Suprapubic skin (tissue), 4 donors: ENCODE measurements around the gene ANKMY1. TPM values are rescaled to one million over a fixed set of nuclear protein-coding genes. Genes with fewer than 3 reads are reported as not detected.

Experiments
- DNase-seq, 2 donors: peaks; one replicate each; pipeline ENCODE4 v3.0.0-alpha.2; 2019; ENCODE audit warnings: low spot score in 2 of 2
- H3K27ac ChIP-seq: fragments of 200-600 bp; sonication (generic); one replicate; pipeline ENCODE4 v1.5.1; 2019
- H3K27me3 ChIP-seq: fragments of 200-600 bp; sonication (generic); one replicate; pipeline ENCODE4 v1.5.1; 2019
- H3K36me3 ChIP-seq: fragments of 200-600 bp; sonication (generic); one replicate; pipeline ENCODE4 v1.5.1; 2019
- H3K4me1 ChIP-seq: fragments of 200-600 bp; sonication (generic); one replicate; pipeline ENCODE4 v1.5.1; 2019
- H3K4me3 ChIP-seq: fragments of 200-600 bp; sonication (generic); one replicate; pipeline ENCODE4 v1.5.1; 2019; ENCODE audit warnings: mild to moderate bottlenecking
- H3K9me3 ChIP-seq: fragments of 200-600 bp; sonication (generic); one replicate; pipeline ENCODE4 v1.5.1; 2019
- EP300 ChIP-seq: sonication (generic); formaldehyde crosslinking; IDR thresholded peaks from one replicate; pipeline ENCODE4 v1.6.1; 2017; ENCODE audit warnings: antibody characterized with exemption
- POLR2A ChIP-seq, 2 donors: fragments of 450-650 bp; IDR thresholded peaks; one replicate each; pipeline ENCODE4 v1.6.1; 2017; ENCODE audit warnings: antibody characterized with exemption in 2 of 2, mild to moderate bottlenecking in 2 of 2, moderate library complexity in 2 of 2
- POLR2AphosphoS5 ChIP-seq, 3 donors: sonication (generic); formaldehyde crosslinking; IDR thresholded peaks; one replicate each; pipeline ENCODE4 v1.6.1; 2017; ENCODE audit warnings: antibody characterized with exemption in 3 of 3
- whole genome bisulfite sequencing: methylation state at CpG from one replicate; pipeline ENCODE4 v1.1.5; 2018; 5-methylcytosine and 5-hydroxymethylcytosine counted together
- total RNA-seq, 4 donors: library from RNA; depleted of rRNA; stranded (reverse); fragments of >200 nt; gene quantifications; one replicate each; pipeline ENCODE4 v1.1.0, GENCODE V29; 2016
- TF ChIP-seq, protein P1 (sequence below), 2 donors: fragments of 200-600 bp in 1 of 2; fragments of 450-650 bp in 1 of 2; sonication (generic) in 1 of 2; IDR thresholded peaks; one replicate each; pipeline ENCODE4 v1.5.1; 2016 to 2019; ENCODE audit warnings: antibody characterized with exemption in 2 of 2, mild to moderate bottlenecking in 1 of 2, moderate library complexity in 1 of 2

Gene ANKMY1
- total RNA-seq, 4 donors from 2014 or later: 12.2 to 52.1 (median 23.0) TPM

DNA sequence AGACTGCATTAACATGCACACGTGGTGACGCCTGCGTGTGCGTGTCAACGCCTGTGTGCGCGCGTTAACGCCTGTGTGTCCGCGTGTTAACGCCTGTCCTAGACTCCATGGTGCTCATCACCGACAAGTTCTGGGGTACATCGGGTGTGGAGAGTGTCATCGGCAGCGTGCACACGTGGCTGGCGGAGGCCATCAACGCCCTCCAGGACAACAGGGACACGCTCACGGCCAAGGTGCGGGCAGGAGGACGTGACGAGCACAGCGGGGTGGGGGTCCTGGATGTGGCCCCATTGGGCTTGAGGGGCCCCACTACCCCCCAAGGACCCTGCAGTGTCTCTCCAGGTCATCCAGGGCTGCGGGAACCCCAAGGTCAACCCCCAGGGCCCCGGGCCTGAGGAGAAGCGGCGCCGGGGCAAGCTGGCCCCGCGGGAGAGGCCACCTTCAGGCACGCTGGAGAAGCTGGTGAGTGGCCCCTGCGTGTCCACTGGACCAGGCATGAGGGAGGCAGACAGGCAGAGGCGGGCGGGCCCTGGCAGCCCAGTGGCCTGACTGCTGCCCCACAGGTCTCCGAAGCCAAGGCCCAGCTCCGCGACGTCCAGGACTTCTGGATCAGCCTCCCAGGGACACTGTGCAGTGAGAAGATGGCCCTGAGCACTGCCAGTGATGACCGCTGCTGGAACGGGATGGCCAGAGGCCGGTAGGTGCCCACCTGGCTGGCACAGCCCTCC, 93.1 kb downstream of the ANKMY1 start:
- 90% methylated on average over 40 of the region's 43 CpGs for WGBS
- no peaks in the 10 kb centered on the region for H3K27me3 ChIP-seq
- peaks cover 56% of the 10 kb centered on the region for H3K36me3 ChIP-seq
- no peak overlapping the region for H3K4me3 ChIP-seq
- H3K9me3 ChIP-seq: no peaks in the 10 kb centered on the region
- TF ChIP-seq POLR2AphosphoS5 (IDR thresholded peaks at IDR 0.05) (no peak), POLR2A (IDR thresholded peaks at IDR 0.05) (no peak), EP300 (no peak)
- TF ChIP-seq, protein P1, sequence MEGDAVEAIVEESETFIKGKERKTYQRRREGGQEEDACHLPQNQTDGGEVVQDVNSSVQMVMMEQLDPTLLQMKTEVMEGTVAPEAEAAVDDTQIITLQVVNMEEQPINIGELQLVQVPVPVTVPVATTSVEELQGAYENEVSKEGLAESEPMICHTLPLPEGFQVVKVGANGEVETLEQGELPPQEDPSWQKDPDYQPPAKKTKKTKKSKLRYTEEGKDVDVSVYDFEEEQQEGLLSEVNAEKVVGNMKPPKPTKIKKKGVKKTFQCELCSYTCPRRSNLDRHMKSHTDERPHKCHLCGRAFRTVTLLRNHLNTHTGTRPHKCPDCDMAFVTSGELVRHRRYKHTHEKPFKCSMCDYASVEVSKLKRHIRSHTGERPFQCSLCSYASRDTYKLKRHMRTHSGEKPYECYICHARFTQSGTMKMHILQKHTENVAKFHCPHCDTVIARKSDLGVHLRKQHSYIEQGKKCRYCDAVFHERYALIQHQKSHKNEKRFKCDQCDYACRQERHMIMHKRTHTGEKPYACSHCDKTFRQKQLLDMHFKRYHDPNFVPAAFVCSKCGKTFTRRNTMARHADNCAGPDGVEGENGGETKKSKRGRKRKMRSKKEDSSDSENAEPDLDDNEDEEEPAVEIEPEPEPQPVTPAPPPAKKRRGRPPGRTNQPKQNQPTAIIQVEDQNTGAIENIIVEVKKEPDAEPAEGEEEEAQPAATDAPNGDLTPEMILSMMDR (IDR thresholded peaks at IDR 0.05): no peak
- peak in 1 of 2 donors; percentile 72 for DNase-seq
- H3K4me1 ChIP-seq: peaks cover 8% of the 10 kb centered on the region
- H3K27ac ChIP-seq: no peak overlapping the region

DNA sequence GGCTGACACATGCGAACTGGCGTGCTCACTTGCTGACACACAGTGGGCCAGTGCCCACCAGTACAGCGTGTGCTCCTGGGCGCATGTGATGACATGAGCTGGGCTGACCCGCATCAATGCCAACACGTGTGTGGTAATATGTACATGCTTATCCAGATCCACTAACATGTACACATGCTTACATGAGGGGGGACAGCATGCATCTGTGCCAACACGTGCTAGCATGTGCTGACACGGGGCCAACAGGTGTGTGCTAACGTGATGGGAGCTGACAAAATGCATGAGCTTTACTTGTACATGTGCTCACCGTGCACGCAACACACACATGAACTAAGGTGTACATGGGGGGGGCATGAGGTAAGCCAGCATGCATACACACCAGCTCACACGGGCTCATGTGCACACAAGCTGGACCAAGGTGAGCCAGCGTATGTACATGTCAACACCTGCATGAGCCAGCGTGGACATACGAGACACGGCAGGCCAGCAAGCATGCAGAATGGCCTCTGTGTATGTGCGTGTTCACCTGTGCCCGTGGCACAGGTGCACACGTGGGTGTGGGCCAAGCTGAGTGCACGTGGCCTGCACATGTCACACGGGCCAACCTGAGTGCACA, 93.8 kb downstream of the ANKMY1 start:
- H3K27ac ChIP-seq: no peak overlapping the region
- peaks cover 7% of the 10 kb centered on the region for H3K4me1 ChIP-seq
- peaks cover 59% of the 10 kb centered on the region for H3K36me3 ChIP-seq
- no peaks in the 10 kb centered on the region for H3K9me3 ChIP-seq
- peak in 1 of 2 donors; percentile 65 for DNase-seq
- TF ChIP-seq EP300 (no peak), POLR2AphosphoS5 (IDR thresholded peaks at IDR 0.05) (no peak), POLR2A (IDR thresholded peaks at IDR 0.05) (no peak)
- TF ChIP-seq, protein P1 (IDR thresholded peaks at IDR 0.05): no peak
- 89% methylated on average over 12 of the region's 21 CpGs for WGBS
- H3K4me3 ChIP-seq: no peak overlapping the region
- H3K27me3 ChIP-seq: no peaks in the 10 kb centered on the region

DNA sequence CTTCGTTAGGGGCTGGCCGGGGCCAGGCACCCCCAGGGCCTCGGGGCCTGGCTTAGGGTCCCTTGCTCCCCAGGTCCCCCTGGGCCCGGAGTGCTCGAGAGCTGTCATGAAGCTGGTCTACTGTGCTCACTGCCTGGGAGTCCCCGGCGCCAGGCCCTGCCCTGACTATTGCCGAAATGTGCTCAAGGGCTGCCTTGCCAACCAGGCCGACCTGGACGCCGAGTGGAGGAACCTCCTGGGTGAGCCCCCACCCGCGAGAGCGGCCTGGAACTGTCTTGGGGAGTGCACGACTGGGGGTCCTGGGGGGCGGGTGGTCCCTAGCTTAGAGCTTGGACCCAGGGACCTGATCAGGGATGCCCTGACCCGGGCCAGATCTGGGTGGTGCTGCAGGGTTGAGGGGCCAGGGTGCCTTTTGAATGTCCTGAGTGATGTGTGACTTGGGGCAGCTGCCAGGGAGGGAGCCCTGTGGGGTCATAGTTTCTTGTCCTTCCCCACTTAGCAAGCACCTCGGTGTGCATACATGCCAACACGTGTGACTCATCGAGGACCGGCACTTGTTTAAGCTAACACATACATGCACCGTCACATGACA, 94.4 kb downstream of the ANKMY1 start:
- peaks cover 1% of the 10 kb centered on the region for H3K4me1 ChIP-seq
- no peaks in the 10 kb centered on the region for H3K27me3 ChIP-seq
- H3K27ac ChIP-seq: no peak overlapping the region
- peaks cover 59% of the 10 kb centered on the region for H3K36me3 ChIP-seq
- 78% methylated on average over 13 of the region's 22 CpGs for WGBS
- peak; percentile 67 to 69 for DNase-seq
- H3K9me3 ChIP-seq: no peaks in the 10 kb centered on the region
- TF ChIP-seq, protein P1 (IDR thresholded peaks at IDR 0.05): no peak
- TF ChIP-seq EP300: no peak
- no peak for TF ChIP-seq POLR2AphosphoS5 (IDR thresholded peaks at IDR 0.05)
- TF ChIP-seq POLR2A (IDR thresholded peaks at IDR 0.05): no peak
- no peak overlapping the region for H3K4me3 ChIP-seq

DNA sequence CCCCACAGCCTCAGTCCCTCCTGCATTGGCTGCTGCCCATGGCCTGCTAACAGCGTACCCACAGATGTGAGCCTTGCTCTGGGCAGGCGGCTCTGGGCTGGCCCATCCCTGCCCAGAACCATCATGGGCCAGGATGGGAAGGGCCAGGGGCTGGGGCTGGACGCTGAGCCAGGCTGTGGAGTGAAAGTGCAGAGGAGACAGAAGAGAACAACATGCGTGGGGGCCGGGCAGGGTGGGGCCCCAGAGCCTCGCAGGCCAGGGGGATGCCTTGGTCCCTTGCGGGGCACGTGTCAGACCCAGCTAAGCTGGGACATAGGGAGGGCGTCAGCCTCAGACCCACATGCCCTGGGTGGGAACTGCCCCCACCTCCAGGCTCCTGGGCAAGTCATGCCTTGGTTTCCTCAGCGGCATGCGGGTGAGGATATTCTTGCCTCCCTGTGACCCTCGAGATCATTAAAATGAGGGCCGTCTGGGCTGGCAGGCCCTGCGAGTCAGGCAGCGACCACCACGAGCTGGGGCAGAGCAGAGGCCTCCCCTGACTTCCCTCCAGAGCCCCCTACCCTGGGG, 95.0 kb downstream of the ANKMY1 start:
- TF ChIP-seq, protein P1 (IDR thresholded peaks at IDR 0.05): no peak
- TF ChIP-seq POLR2AphosphoS5 (IDR thresholded peaks at IDR 0.05): no peak
- no peak for TF ChIP-seq EP300
- no peak for TF ChIP-seq POLR2A (IDR thresholded peaks at IDR 0.05)
- Histone ChIP-seq H3K9me3 (no peaks in the 10 kb centered on the region), H3K36me3 (peaks cover 59% of the 10 kb centered on the region), H3K4me3 (no peak overlapping the region), H3K27ac (no peak overlapping the region), H3K4me1 (peaks cover 1% of the 10 kb centered on the region), H3K27me3 (no peaks in the 10 kb centered on the region)
- DNase-seq: peak in 1 of 2 donors; percentile 58
- WGBS: 84% methylated on average over 12 of the region's 16 CpGs
